K562 (cell line): ENCODE data around the gene PRKG1. TPM values are rescaled to one million over a fixed set of nuclear protein-coding genes. Genes with fewer than 3 reads are reported as not detected.

Source experiments
- ATAC-seq: fragments of 200-7000 bp; cut with Tn5 transposase; 3 replicates; pipeline ENCODE4 v1.9.1; 2020; ENCODE audit warnings: moderate library complexity
- BruUV-seq: library from RNA; stranded (reverse); fragments of 400-500 nt; replicated peaks from 2 replicates; lab custom pipeline; 2021; lab: Mats Ljungman, UMichigan
- CTCF ChIA-PET: fragments of 300-600 bp; formaldehyde crosslinking; extraction: SDS; loops from one replicate; lab custom pipeline; 2021; ENCODE audit warnings: low intra/inter-chr PET ratio; lab: Yijun Ruan, JAX
- POLR2A ChIA-PET: fragments of 300-600, 350-650 bp; sonication (Branson Sonifier 250); formaldehyde crosslinking; extraction: SDS; loops from one replicate; lab custom pipeline; 2021; ENCODE audit warnings: antibody characterized with exemption, inconsistent platforms; lab: Yijun Ruan, JAX
- DNase-seq, 4 experiments: peaks; one replicate each; pipeline versions ENCODE4 v3.0.0 to v3.0.0-alpha.2; 2011 to 2018; ENCODE audit warnings: low spot score in 3 of 4, mixed read lengths in 3 of 4; ENCODE audit errors: extremely low read depth in 1 of 4
- FAIRE-seq: peaks from 2 replicates; lab custom pipeline; 2011; peaks lifted over from hg19 to GRCh38; lab: Jason Lieb, UNC
- H2AFZ ChIP-seq: 2 replicates; pipeline ENCODE4 v1.6.0; 2011; ENCODE audit warnings: low read depth, low read length, control low read depth, inconsistent platforms
- H3K27ac ChIP-seq: fragments of 200-600 bp; 3 replicates; pipeline ENCODE4 v1.8.0; 2011; ENCODE audit warnings: low read depth, mild to moderate bottlenecking, control low read depth, inconsistent platforms, low read length, moderate library complexity, mixed read lengths; ENCODE audit errors: extremely low read depth
- H3K27me3 ChIP-seq, 2 experiments: fragments of 300-600 bp in 1 of 2; 2 replicates in 1 of 2; 3 replicates in 1 of 2; pipeline versions ENCODE4 v1.6.0 to v1.8.0; 2011; ENCODE audit warnings: inconsistent platforms in 2 of 2, low read length in 2 of 2, mild to moderate bottlenecking in 1 of 2, mixed read lengths in 1 of 2, moderate library complexity in 1 of 2; ENCODE audit not compliant: control insufficient read depth in 2 of 2, insufficient read depth in 2 of 2
- H3K36me3 ChIP-seq: fragments of 300-600 bp; 3 replicates; pipeline ENCODE4 v1.8.0; 2011; ENCODE audit warnings: mild to moderate bottlenecking, low read length, inconsistent platforms; ENCODE audit not compliant: control insufficient read depth, insufficient read depth
- H3K4me1 ChIP-seq, 2 experiments: fragments of 200-600 bp in 1 of 2; replicated peaks in 1 of 2; 2 replicates in 1 of 2; 3 replicates in 1 of 2; pipeline versions ENCODE4 v1.5.1 to v1.8.0; 2011; ENCODE audit warnings: inconsistent platforms in 2 of 2, low read length in 2 of 2, mild to moderate bottlenecking in 1 of 2, mixed read lengths in 1 of 2, moderate library complexity in 1 of 2; ENCODE audit not compliant: control insufficient read depth in 2 of 2, insufficient read depth in 2 of 2
- H3K4me2 ChIP-seq: 2 replicates; pipeline ENCODE4 v1.6.1; 2011; ENCODE audit warnings: low read length, control low read depth, inconsistent platforms, mixed read lengths; ENCODE audit not compliant: insufficient read depth
- H3K4me3 ChIP-seq: fragments of 200-600 bp; sonication (generic), shearing (Covaris generic); 2 replicates; pipeline ENCODE4 v1.5.1; 2016; ENCODE audit warnings: control low read depth, inconsistent platforms
- H3K79me2 ChIP-seq: fragments of 200-600 bp; 3 replicates; pipeline ENCODE4 v1.8.0; 2011; ENCODE audit warnings: low read length, inconsistent platforms; ENCODE audit not compliant: control insufficient read depth, insufficient read depth
- H3K9ac ChIP-seq, 2 experiments: 2 replicates each; pipeline versions ENCODE4 v1.6.0 to v1.6.1; 2011; ENCODE audit warnings: low read depth in 2 of 2, low read length in 2 of 2, control low read depth in 1 of 2, inconsistent platforms in 1 of 2, mild to moderate bottlenecking in 1 of 2, mixed read lengths in 1 of 2; ENCODE audit not compliant: insufficient read depth in 1 of 2
- H3K9me1 ChIP-seq: one replicate; pipeline ENCODE4 v1.6.0; 2011; ENCODE audit warnings: inconsistent platforms, mild to moderate bottlenecking, low read length, moderate library complexity; ENCODE audit not compliant: control insufficient read depth, insufficient read depth
- H3K9me3 ChIP-seq: replicated peaks from 2 replicates; pipeline ENCODE4 v1.5.1; 2011; ENCODE audit warnings: low read depth, low read length, inconsistent platforms; ENCODE audit not compliant: control insufficient read depth, insufficient read depth
- H4K20me1 ChIP-seq: replicated peaks from 2 replicates; pipeline ENCODE4 v1.6.1; 2011; ENCODE audit warnings: low read length, inconsistent platforms, mixed read lengths; ENCODE audit not compliant: control insufficient read depth, insufficient read depth
- CHD4 ChIP-seq: fragments of 200-600 bp; sonication (generic); IDR thresholded peaks from 3 replicates; pipeline ENCODE4 v1.6.1; 2012; ENCODE audit warnings: low read depth, mild to moderate bottlenecking, mixed read lengths, low read length, inconsistent platforms; ENCODE audit not compliant: insufficient read depth, insufficient replicate concordance, poor library complexity, severe bottlenecking
- CREM ChIP-seq: IDR thresholded peaks from 2 replicates; pipeline ENCODE4 v1.6.1; 2014; ENCODE audit warnings: antibody characterized with exemption, low read depth
- FOXK1 ChIP-seq: sonication (generic); formaldehyde crosslinking; IDR thresholded peaks from 2 replicates; pipeline ENCODE4 v1.8.0; 2022; ENCODE audit warnings: missing genetic modification reagents, mild to moderate bottlenecking, borderline replicate concordance
- MYC ChIP-seq, 2 experiments: fragments of 250-450 bp in 1 of 2; sonication (Bioruptor Pico) in 1 of 2; IDR thresholded peaks; 2 replicates each; pipeline versions ENCODE4 v1.5.1 to v1.6.1; 2012 to 2021; ENCODE audit warnings: low read depth in 2 of 2, borderline replicate concordance in 1 of 2, improper control_type of control experiment in 1 of 2, low read length in 1 of 2, mild to moderate bottlenecking in 1 of 2, moderate library complexity in 1 of 2
- NCOA6 ChIP-seq: fragments of 450-650 bp; IDR thresholded peaks from 2 replicates; pipeline ENCODE4 v1.6.1; 2017; ENCODE audit warnings: mild to moderate bottlenecking
- RB1 ChIP-seq: fragments of 450-650 bp; IDR thresholded peaks from 2 replicates; pipeline ENCODE4 v1.6.1; 2017; ENCODE audit warnings: low read depth, mild to moderate bottlenecking
- RBM15 ChIP-seq: fragments of 200-400 bp; formaldehyde crosslinking; IDR thresholded peaks from 2 replicates; pipeline ENCODE4 v1.6.1; 2018; ENCODE audit warnings: mild to moderate bottlenecking, low read length, moderate library complexity; ENCODE audit not compliant: insufficient read depth
- RBM25 ChIP-seq: fragments of 200-400 bp; formaldehyde crosslinking; IDR thresholded peaks from 2 replicates; pipeline ENCODE4 v1.6.1; 2018; ENCODE audit warnings: low read length, low read depth, moderate library complexity; ENCODE audit not compliant: severe bottlenecking
- SAFB2 ChIP-seq: fragments of 200-400 bp; formaldehyde crosslinking; IDR thresholded peaks from 2 replicates; pipeline ENCODE4 v1.6.1; 2018; ENCODE audit warnings: borderline replicate concordance, low read length, low read depth, moderate library complexity; ENCODE audit not compliant: severe bottlenecking
- SLC30A9 ChIP-seq: fragments of 250-450 bp; sonication (Bioruptor Pico); IDR thresholded peaks from 2 replicates; pipeline ENCODE4 v1.8.0; 2022; ENCODE audit warnings: mild to moderate bottlenecking, moderate library complexity
- SMAD2 ChIP-seq: fragments of 150-350 bp; IDR thresholded peaks from 2 replicates; pipeline ENCODE4 v1.6.1; 2014; ENCODE audit warnings: low read depth, mild to moderate bottlenecking, low read length
- TCF7 ChIP-seq: sonication (generic); IDR thresholded peaks from 2 replicates; pipeline ENCODE4 v1.6.1; 2016; ENCODE audit warnings: antibody characterized with exemption, borderline replicate concordance
- ZNF41 ChIP-seq: fragments of 250-450 bp; sonication (Bioruptor Pico); conservative IDR thresholded peaks from 2 replicates; pipeline ENCODE4 v1.4.0; 2020; ENCODE audit warnings: mild to moderate bottlenecking
- WGBS: fragments of 100-300 bp; shearing (Covaris generic); methylation state at CpG from one replicate; pipeline ENCODE4 v1.1.6; 2016; ENCODE audit warnings: low coverage, mixed read lengths; ENCODE audit not compliant: insufficient coverage; ENCODE audit errors: missing lambda C conversion rate; 5-methylcytosine and 5-hydroxymethylcytosine counted together
- in situ Hi-C: fragments of 300-500 bp; cut with MboI; formaldehyde crosslinking; loops from 4 replicates; pipeline ENCODE4 v1.15.0; 2018; ENCODE audit warnings: inconsistent platforms, mixed read lengths
- intact Hi-C: fragments of 100-400 bp; cut with micrococcal nuclease; formaldehyde crosslinking; loops from 2 replicates; pipeline ENCODE4 v1.14.2; 2022
- polyA plus RNA-seq, 8 experiments: library from polyadenylated mRNA; depleted of rRNA in 4 of 8; stranded (reverse) in 5 of 8; unstranded in 3 of 8; fragments of >200 nt; fragmentation: Nextera tagmentation in 2 of 8; fragmentation: Illumina TruSeq in 1 of 8; extraction: Ambion mirVana in 2 of 8; extraction: Trizol in 1 of 8; gene quantifications; 2 replicates each; pipeline versions ENCODE4 v1.2.1 to v1.2.3, GENCODE V29; 2011 to 2014; ENCODE audit warnings: inconsistent platforms in 1 of 8, missing spikeins in 1 of 8
- total RNA-seq, 7 experiments: library from RNA; depleted of rRNA in 6 of 7; stranded (reverse); fragments of >200 nt in 6 of 7; fragmentation: Illumina TruSeq in 2 of 7; extraction: Trizol in 2 of 7; gene quantifications; 2 replicates each; pipeline versions ENCODE4 v1.2.1 to v1.2.3, GENCODE V29; 2011 to 2021; ENCODE audit warnings: low replicate concordance in 1 of 7
- TF ChIP-seq, protein P1 (sequence below): sonication (generic); formaldehyde crosslinking; IDR thresholded peaks from 2 replicates; pipeline ENCODE4 v1.8.0; 2022; ENCODE audit warnings: missing genetic modification reagents, mild to moderate bottlenecking, borderline replicate concordance

The PRKG1 gene
- total and polyA plus RNA-seq, 9 of the 15 experiments (the other 6 are each of a cell fraction or from before 2014, with no cell fraction given), result 0.22 TPM; not detected in 8

DNA sequence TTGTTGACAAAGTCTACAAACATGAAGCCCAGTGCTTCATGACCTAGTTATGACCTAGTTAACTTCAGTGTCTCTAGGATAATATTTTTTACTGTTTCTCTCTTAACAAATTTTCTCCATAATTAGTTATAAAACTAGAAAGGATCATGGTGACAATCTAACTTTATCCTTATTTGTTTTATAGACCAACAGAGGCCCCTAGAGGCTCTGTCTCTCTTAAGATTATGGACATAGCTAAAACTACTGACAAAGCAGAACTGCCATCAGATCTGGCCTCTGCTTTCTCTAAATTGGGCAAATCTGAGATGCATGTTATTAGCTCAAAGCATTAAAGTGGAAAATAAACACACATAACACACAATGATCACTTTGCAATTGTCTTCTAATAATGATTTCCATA is 449.2 kb downstream of the PRKG1 start (continued):
- TF ChIP-seq, protein P1, sequence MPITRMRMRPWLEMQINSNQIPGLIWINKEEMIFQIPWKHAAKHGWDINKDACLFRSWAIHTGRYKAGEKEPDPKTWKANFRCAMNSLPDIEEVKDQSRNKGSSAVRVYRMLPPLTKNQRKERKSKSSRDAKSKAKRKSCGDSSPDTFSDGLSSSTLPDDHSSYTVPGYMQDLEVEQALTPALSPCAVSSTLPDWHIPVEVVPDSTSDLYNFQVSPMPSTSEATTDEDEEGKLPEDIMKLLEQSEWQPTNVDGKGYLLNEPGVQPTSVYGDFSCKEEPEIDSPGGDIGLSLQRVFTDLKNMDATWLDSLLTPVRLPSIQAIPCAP (CRISPR knock-in tag), result no peak
- TF ChIP-seq NCOA6, result no peak

DNA sequence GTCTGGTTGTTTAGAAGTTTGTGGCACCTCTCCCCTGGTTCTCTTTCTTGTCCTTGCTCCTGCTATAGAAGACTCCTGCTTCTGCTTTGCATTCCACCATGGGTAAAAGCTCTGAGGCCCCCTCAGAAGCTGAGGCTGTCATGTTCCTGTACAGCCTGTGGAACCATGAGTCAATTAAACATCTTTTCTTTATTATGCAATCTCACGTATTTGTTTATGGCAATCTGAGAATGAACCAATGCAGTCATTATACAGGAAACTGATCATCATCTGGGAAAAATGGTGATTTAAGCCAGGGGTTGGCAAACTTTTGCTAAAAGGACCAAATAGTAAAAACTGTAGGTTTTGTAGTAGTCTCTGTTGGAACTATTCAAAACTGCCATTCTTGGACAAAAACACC is 449.8 kb downstream of the PRKG1 start:
- Histone ChIP-seq H3K27ac (no peak overlapping the region), H3K4me1 (no peaks in the 10 kb centered on the region), H3K9ac (no peak overlapping the region), H3K9me3 (no peaks in the 10 kb centered on the region), H3K27me3 (no peaks in the 10 kb centered on the region), H3K36me3 (no peaks in the 10 kb centered on the region), H3K4me3 (no peak overlapping the region), H2AFZ (no peak overlapping the region), H4K20me1 (no peaks in the 10 kb centered on the region), H3K79me2 (no peaks in the 10 kb centered on the region), H3K4me2 (no peak overlapping the region), H3K9me1 (no peaks in the 10 kb centered on the region)
- in situ Hi-C loops, result no loop called here
- ChIA-PET CTCF (no interaction called here), POLR2A (no interaction called here)
- no peak for DNase-seq
- TF ChIP-seq SLC30A9 (no peak), TCF7 (no peak), SAFB2 (no peak), MYC (IDR thresholded peaks at IDR 0.05; ENCODE audit: low read depth, low read length) (no peak), MYC (CRISPR knock-in tag; IDR thresholded peaks at IDR 0.05; ENCODE audit: borderline replicate concordance, low read depth) (no peak), RBM25 (no peak), RB1 (no peak), ZNF41 (no peak), FOXK1 (CRISPR knock-in tag) (no peak), CHD4 (no peak), RBM15 (no peak), SMAD2 (no peak), CREM (no peak)
- ATAC-seq, result no peak
- intact Hi-C loops, result no loop called here
- BruUV-seq, result no TSS peak
- no peak for FAIRE-seq
- WGBS, result 0% methylated on average over 1 of the region's 1 CpG
